ENCODE measurements around the gene SPRED3.

- TF ChIP-seq POLR2AphosphoS5 (IDR thresholded peaks at IDR 0.05) (no peak), CTCF (IDR thresholded peaks at IDR 0.05; ENCODE audit: poor library complexity, severe bottlenecking) (no peak), RAD21 (conservative IDR thresholded peaks at IDR 0.05) (no peak), EZH2 (IDR thresholded peaks at IDR 0.05; ENCODE audit: borderline replicate concordance, insufficient read depth, low read length, poor library complexity, severe bottlenecking) (no peak), SMC3 (conservative IDR thresholded peaks at IDR 0.05; ENCODE audit: poor library complexity) (no peak), EP300 (conservative IDR thresholded peaks at IDR 0.05; ENCODE audit: poor library complexity, severe bottlenecking) (no peak), REST (IDR thresholded peaks at IDR 0.05; ENCODE audit: borderline replicate concordance) (no peak), TAF1 (IDR thresholded peaks at IDR 0.05; ENCODE audit: low read depth) (no peak), MXI1 (conservative IDR thresholded peaks at IDR 0.05; ENCODE audit: poor library complexity, severe bottlenecking) (no peak)
These were observed 36.6 kb upstream of the SPRED3 start for GRCh38 chr19:38351865-38352395.

All from neural cell (in vitro differentiated cells).